Measurements from ENCODE around the gene DNAJC30.
A peak's percentile ranks its signal among the peaks of the same experiment; 100 is the strongest.
"Not testable (repeated sequence)": the region's sequence is repeated elsewhere in the genome, so short reads cannot be mapped to it uniquely, and the experiment has no call there.

Gene DNAJC30

DNA sequence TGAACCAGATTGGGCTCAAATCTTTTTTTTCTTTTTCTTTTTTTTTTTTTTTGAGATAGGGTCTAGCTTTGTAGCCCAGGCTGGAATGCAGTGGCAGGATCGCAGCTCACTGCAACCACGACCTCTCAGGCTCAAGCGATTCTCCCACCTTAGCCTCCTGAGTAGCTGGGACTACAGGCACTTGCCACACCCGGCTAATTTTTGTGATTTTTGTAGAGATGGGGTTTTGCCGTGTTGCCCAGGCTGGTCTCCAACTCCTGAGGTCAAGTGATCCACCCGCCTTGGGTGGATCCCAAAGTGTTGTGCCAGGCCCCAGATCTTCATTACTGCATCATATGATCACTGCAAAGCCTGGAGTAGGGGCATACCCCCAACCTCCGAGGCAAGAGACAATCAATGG lies 2.8 kb downstream of the DNAJC30 start:
- DNase-seq, result no peak

- DNase-seq, result no peak
Measured at GRCh38 chr7:73679709-73680108, 3.5 kb downstream of the DNAJC30 start.

DNA sequence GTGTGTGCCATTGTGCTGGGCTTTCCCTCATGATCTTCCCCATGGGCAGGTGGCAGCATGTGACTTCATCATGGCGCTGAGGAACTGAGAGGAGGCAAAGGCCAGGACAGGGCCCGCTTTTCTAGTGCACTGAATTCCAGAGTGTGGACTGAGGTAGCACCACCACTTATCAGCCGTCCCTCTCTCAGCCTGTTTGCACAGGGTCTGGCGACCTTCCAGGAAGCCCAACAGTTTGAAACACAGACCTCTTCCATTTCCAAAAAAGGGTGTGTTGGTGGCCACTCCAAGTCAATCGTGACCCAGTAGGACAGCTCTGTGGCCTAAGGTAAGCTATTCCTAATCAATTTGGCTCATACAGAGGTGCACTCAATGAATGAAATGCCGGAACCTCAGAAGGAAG lies 4.4 kb downstream of the DNAJC30 start:
- no peak for DNase-seq

GRCh38 chr7:73676062-73676461 lies 7.2 kb downstream of the DNAJC30 start:
- not testable (repeated sequence) for DNase-seq

- no peak for DNase-seq
Measured at GRCh38 chr7:73674468-73675124, 8.7 kb downstream of the DNAJC30 start.

- DNase-seq, result no peak
Measured at GRCh38 chr7:73671857-73672445, 11.3 kb downstream of the DNAJC30 start.

DNA sequence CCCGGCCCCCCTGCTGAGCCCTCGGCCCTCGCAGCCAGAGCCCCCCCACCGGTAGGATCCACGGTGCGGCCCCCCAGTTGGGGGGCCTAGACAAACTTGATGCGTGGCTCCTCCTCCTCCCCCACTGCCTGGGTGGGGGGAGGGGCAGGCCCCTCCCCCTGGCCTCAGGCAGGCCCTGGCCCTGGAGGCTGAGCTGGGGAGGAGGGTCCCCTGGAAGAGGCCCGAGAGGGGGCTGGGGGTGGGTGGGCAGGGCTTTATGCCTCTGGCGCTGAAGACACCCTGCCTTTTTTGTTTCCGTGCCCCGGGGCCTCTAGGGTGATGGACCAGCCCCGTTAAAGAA lies 12.0 kb downstream of the DNAJC30 start:
- no peak for DNase-seq

DNA sequence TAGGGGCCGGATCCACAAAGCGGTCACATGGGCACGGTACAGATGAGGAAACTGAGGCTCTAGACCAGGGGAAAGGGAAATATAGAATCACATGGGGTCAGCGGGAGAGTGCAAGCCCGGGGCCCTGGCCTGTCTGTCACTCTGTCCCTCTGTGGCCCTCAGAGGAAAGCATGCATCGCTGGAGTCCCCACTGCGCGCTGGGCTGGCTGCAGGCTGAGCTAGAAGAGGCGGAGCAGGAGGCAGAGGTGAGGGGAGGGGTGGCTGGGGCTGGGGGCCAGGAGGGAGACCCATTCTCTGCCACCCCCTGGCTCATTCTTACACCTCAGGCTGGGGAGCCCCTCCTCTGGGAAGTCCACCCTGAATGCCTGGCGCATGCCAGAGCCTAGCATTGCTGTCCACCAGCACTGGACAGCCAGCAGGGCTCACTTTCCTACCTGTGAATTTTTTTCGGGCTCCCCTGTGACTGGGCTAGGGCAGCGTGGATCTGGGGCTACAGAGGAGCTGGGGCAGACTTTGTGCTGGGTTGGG lies 13.3 kb downstream of the DNAJC30 start:
- DNase-seq, result no peak

DNA sequence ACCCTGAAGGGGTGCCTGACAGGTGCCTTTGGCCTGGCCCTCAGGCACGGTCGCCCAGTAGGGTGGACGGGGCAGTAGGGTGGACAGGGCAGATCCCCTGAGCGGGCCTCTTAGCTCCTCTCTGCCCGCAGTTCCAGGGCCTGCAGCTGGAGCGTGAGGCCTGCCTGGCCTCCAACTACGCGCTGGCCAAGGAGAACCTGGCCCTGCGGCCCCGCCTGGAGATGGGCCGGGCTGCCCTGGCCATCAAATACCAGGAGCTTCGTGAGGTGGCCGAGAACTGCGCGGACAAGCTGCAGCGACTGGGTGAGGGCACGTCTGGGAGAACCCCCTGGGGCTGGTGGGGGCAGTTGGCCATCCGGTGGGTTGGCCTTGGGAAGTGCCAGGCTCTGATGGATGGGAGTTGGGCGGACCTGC lies 14.0 kb downstream of the DNAJC30 start:
- DNase-seq, result no peak

GRCh38 chr7:73668886-73669230 lies 14.4 kb downstream of the DNAJC30 start:
- DNase-seq, result no peak

DNA sequence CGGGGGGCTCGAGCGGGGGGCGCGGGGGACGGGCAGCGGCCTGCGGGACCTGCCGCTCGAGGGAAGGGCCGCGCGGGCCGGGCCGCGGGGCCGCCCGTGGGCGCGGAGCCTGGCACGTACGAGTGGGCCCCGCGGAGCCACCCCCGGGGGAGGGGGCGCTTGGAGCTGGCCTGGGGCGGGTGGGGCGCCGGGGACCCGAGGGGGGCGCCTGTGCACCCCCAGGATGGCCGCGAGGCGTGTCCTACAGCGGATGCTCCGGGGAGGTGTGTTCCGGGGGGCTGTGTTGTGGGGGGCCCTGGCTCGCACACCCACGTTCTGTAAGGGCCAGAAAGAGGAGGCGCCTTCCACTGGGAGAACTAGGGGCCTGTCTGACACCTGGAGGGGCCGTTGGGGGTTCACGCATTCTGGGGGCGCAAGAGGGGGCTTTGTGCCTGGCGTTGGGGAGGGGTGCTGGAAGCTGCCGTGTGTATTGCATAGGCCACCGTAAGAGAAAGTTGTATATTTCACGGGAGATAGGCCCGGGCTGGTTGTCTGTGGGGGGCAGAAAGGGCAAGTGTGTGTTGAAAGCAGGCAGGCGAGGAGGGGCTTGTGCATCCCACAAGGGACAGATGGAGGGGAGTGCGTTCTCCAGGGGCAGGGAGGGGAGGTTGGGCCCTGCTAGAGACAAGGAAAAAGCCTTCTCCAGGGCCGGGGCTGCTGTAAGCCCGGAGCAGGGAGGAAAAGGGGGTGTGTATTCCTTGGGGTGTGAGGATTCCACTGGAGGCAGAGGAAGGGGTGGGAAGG lies 15.0 kb downstream of the DNAJC30 start:
- DNase-seq, result peak; percentile 7

DNA sequence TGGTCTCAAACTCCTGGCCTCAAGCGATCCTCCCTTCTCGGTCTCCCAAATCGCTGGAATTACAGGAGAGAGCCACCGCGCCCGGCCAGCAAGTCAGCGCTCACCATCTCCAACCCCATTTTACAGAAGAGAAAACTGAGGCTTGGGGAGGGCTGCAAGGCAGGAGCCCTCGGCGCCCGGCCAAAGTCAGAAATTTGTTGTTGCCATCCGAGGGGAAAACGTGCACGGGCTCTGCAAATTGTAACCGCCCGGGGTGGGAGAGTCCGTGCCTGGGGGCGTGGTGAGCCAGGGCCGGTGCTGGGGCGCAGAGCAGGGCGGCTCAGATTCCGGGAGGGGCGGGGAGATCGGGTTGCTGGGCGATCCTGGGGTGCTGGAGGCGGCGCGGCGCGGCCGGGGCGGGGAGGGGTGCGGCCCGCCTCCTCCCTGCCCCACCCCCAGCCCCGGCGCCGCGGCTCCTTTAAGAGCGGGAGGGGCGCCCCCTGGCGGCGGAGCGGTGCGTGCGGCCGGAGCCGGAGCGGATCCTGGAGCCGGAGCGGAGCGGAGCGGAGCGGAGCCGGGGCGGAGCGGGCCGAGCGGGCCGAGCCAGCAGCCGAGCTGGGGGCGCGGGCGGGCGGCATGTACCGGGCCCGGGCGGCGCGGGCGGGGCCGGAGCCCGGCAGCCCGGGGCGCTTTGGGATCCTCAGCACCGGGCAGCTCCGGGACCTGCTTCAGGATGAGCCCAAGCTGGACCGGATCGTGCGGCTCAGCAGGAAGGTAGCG lies 15.7 kb downstream of the DNAJC30 start, which contains the start of gene VPS37D:
VPS37D (plus strand) TSS at position 488 of the 759 bp plus-strand sequence; CDS start at position 616, 128 bp downstream.
- peak; percentile 87 for DNase-seq

DNA sequence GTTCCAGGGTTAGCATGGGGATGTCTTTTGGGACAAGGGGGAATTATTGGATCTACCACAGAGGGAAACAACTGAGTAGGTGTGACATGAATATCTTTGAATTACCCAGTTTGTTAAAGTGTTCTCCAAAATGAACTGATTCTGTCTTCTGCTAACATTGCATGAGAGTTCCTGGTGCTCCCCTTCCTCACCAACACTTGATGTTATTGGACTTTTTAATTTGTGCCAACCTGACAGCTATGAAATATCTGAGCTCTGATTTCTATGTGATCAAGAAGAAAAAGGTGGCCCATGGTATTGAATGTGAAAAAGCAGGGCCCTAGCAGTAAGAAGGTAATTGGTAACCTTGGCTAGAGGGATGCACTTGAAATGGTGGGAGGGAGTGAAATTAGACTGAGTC lies 20.2 kb downstream of the DNAJC30 start:
- no peak for DNase-seq

DNA sequence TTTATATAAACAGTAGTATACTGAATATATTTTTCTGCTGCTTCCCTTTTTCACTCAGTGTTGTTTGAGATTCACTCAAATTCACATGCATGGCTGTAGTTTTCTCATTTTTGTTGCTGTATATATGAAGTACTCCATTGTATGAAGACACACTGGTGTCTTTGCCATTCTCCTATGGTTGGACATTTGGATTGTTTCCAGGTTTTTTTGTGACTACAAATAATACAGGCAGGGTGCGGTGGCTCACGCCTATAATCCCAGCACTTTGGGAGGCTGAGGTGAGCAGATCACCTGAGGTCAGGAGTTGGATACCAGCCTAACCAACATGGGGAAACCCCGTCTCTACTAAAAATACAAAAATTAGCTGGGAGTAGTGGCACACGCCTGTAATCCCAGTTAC lies 22.7 kb downstream of the DNAJC30 start:
- not testable (repeated sequence) for DNase-seq

DNA sequence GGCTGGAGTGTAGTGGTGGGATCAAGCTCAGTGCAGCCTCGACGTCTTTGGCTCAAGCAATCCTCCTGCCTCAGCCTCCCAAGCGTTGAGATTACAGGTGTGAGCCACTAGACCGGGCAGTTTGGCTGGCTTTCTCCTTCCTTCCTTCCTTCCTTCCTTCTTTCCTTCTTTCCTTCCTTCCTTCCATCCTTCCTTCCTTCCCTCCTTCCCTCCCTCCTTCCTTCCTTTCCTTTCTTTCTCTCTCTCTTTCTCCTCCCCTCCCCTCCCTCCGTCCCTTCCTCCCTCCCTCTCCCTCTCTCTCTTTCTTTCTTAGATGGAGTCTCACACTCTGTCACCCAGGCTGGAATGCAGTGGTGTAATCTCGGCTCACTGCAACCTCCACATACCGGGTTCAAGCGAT lies 23.3 kb downstream of the DNAJC30 start:
- no peak for DNase-seq

GRCh38 chr7:73655309-73655708 lies 27.9 kb downstream of the DNAJC30 start:
- not testable (repeated sequence) for DNase-seq

DNA sequence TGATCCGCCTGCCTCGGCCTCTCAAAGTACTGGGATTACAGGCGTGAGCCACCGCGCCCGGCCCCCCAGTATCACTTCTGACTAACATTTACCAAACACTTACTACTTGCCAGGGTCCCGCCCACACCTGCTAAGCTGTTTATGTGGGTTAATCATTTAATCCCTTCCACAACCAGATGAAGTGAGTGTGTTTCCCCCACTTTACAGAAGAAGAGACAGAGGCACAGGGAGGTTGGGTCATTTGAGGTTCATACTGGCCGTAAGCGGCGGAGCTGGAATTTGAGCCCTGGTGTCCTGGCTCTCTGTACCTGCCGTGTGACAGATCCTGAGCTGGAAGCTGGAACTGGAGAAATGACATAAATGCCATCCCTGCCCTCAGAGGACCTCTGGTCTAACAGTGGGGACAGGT lies 30.7 kb downstream of the DNAJC30 start:
- no peak for DNase-seq

DNA sequence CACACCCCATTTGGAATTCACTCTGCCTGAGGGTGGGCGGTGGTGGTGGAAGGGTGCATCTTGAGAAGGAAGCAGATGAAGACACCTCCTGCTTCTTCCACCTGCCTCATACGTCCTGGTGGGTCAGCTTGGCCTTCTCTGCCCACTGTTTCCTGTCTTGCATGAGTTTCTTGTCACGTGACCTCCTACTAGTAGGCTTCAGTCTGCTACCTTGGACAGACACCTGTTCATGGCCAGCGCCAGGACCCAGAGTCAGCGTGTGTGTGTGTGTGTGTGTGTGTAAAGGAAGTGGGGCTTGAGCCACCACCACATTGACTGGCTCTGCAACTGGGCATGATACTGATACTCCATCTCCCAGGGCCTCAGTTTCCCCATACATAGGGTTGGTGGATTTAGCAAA lies 32.7 kb downstream of the DNAJC30 start:
- no peak for DNase-seq

DNA sequence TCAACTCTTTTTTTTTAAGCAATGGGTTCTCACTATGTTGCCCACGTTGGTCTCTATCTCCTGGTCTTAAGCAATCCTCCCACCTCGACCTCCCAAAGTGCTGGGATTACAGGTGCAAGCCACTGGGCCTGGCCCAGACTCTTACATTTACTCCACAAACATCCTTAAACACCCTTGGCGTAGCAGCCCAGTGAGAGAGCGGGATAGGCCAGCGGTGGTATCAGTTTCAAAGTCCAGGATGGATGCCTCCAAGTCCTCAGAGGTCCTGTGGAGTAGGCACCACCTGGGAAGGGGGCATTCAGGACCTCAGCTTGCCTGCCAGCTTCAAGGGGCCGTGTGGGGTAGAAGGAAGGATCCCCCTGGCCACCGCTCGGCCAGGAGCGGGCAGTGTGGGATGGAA lies 33.7 kb downstream of the DNAJC30 start:
- DNase-seq, result no peak

GRCh38 chr7:73648593-73649332 lies 34.5 kb downstream of the DNAJC30 start:
- DNase-seq, result no peak

GRCh38 chr7:73647725-73648592 lies 35.3 kb downstream of the DNAJC30 start:
- no peak for DNase-seq
